GM12878 (cell line): ENCODE data around the gene LEF1.

ENCODE experiments used
- ELK1 ChIP-seq: IDR thresholded peaks from 2 replicates; pipeline ENCODE4 v1.6.1; 2012; ENCODE audit warnings: low read depth, low read length, improper control_type of control experiment
- KDM1A ChIP-seq: fragments of 200-600 bp; sonication (generic); IDR thresholded peaks from 2 replicates; pipeline ENCODE4 v1.6.1; 2016; ENCODE audit warnings: borderline replicate concordance
- MAX ChIP-seq: IDR thresholded peaks from 2 replicates; pipeline ENCODE4 v1.6.1; 2012; ENCODE audit warnings: low read depth, low read length, improper control_type of control experiment
- PAX8 ChIP-seq: fragments of 450-650 bp; IDR thresholded peaks from 2 replicates; pipeline ENCODE4 v1.6.1; 2017; ENCODE audit warnings: mild to moderate bottlenecking, moderate library complexity
- POLR2A ChIP-seq: IDR thresholded peaks from 2 replicates; pipeline ENCODE4 v1.6.1; 2011; ENCODE audit warnings: low read depth, mild to moderate bottlenecking, low read length
- RAD21 ChIP-seq: IDR thresholded peaks from 2 replicates; pipeline ENCODE4 v1.6.1; 2011; ENCODE audit warnings: mild to moderate bottlenecking, low read depth, low read length, moderate library complexity; ENCODE audit not compliant: insufficient read depth
- REST ChIP-seq: IDR thresholded peaks from 2 replicates; pipeline ENCODE4 v1.6.1; 2012; ENCODE audit warnings: mild to moderate bottlenecking, low read depth, low read length
- SRF ChIP-seq, 2 experiments: IDR thresholded peaks; 2 replicates each; pipeline ENCODE4 v1.6.1; 2011; ENCODE audit warnings: low read depth in 2 of 2, low read length in 2 of 2, mild to moderate bottlenecking in 1 of 2, moderate library complexity in 1 of 2
- TCF12 ChIP-seq: IDR thresholded peaks from 2 replicates; pipeline ENCODE4 v1.6.1; 2011; ENCODE audit warnings: low read depth, mild to moderate bottlenecking, low read length
- YY1 ChIP-seq: IDR thresholded peaks from 2 replicates; pipeline ENCODE4 v1.6.1; 2011; ENCODE audit warnings: low read depth, mild to moderate bottlenecking, low read length
- ZSCAN29 ChIP-seq: fragments of 450-650 bp; IDR thresholded peaks from 2 replicates; pipeline ENCODE4 v1.6.1; 2017; ENCODE audit warnings: mild to moderate bottlenecking, moderate library complexity

- TF ChIP-seq POLR2A = no peak
- TF ChIP-seq RAD21 = peak; percentile 20; the same call in 1 of the 2 replicates
- TF ChIP-seq TCF12 = no peak
- TF ChIP-seq ZSCAN29 = no peak
- no peak for TF ChIP-seq SRF (IDR thresholded peaks at IDR 0.05; ENCODE audit: low read depth in 2 of 2, low read length in 2 of 2)
- TF ChIP-seq PAX8 = no peak
- TF ChIP-seq ELK1 = no peak
- TF ChIP-seq MAX = no peak
- TF ChIP-seq KDM1A = no peak
- no peak for TF ChIP-seq YY1
- TF ChIP-seq REST = no peak
Observed at GRCh38 chr4:108109997-108110416, 58.7 kb downstream of the LEF1 start.
